D341Med (cell line): ENCODE measurements around the gene DECR2.
"Not testable (repeated sequence)": the region's sequence is repeated elsewhere in the genome, so short reads cannot be mapped to it uniquely, and the experiment has no call there.

Experiments
- DNase-seq: peaks from one replicate; pipeline ENCODE4 v3.0.0; 2012; ENCODE audit warnings: low spot score

The DECR2 gene

GRCh38 chr16:367333-367903 is 34.3 kb upstream of the DECR2 start:
- no peak for DNase-seq

- DNase-seq = no peak
These were observed 33.1 kb upstream of the DECR2 start for GRCh38 chr16:368388-369158.

DNA sequence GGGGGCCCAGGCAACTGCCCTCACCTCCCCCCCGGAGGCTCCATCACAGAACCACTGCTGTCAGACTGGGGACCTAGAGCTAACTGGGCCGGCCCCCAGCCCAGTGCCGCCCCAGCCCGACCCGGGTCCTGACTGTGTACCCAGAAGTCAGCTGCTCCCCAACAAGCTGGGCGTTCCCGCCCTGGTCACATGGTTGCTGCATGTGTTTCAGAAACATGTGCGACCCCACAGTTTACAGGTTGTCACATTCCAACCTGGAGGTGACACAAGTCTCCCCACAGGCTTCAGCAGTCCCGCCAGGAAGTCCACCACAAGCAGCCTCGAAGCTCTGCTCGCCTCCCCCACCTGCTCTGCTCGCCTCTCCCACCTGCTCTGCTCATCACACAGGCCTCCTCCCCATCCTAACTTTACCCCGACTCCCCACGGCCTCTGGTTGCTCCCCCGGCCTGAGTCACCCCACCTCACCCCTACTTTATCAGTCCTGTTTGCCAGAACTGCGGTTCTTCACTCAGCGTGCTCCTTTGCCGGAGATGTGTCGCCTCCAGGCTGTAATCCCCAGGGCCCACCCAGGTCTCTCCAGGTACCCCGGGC is 32.3 kb upstream of the DECR2 start:
- no peak for DNase-seq

- DNase-seq = no peak
These were observed 31.7 kb upstream of the DECR2 start for GRCh38 chr16:369866-370436.

DNA sequence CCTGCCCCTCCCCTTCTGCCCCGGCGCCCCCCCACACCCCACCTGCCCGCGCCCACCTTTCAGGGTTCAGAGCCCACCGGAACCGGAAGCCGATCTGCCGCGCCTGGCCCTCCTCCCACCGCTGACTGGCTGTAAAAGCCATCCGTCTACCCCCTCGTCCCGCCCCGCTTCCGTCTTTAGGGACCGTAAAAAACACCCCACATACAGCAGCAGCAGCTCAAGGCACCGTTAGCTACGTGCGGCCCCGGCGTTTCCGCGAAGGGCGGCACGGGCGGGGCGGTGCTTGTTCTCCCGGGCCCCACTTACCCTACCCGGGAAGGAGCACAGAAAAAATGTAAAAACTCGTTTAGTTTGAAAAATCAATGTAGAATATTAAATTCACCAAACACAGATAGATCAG is 31.2 kb upstream of the DECR2 start, which contains the start of gene MRPL28:
Gene MRPL28 (minus strand): TSS at position 96 of the 400 bp plus-strand sequence. CDS start 320 bp downstream, outside the sequence.
- peak; percentile 96 for DNase-seq

DNA sequence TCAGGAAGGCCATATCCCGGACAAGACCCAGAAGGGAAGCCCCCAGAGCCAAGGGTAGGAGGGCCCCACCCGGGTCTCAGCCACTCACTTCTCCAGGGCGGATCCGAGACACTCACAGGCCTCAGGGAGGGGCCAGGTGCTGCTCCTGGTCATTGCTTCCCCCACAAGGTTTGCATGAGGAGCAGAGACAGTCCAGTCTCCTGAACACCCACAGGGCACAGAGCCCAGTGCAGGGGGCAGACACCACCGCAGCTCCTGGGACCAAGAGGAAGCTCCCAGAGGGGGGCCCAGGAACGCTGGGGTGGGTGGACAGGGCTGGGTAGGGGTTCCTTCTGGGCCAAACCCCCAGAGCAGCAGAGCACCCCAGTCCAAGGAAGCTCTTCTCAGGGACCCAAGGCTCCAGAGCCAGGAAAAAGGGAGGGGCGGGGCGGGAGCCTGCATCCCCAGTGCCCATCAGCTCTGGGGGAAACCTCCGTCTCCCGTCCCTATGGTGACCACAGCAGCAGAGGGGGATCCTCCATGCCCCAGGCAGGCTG is 30.6 kb upstream of the DECR2 start:
- no peak for DNase-seq

- DNase-seq = no peak
These were observed 30.0 kb upstream of the DECR2 start for GRCh38 chr16:371515-372301.

DNA sequence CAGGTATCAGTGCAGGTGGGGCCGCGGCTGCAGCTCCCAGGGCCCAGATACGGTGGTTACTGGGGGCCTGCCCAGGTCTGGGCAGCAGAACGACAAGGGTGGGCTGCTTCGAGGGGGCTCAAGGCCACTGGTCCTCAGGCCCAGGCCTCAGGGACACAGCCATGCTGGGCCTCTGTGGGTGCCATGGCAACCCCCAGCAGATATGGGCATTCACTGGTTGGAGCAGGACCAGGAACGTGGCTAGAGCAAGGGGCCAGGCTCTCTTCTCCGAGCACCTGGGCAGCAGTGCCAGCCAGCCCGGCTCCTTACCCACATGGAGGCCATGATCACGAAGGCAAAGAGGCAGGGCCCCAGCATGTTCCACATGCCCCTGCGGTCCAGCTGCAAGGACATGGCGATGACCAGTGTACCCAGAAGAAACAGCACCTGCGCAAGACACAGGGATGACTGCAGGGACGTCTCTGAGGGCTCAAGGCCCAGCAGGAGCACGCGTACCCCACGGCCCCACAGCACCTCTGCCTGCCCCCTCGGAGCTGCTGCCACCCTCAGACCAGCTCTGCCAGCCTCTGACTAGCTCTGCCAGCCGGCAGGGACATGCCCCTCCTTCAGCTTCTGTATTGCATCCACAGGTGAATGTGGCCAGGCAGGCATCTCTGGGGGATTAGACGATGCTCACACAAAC is 29.2 kb upstream of the DECR2 start:
- DNase-seq = no peak

DNA sequence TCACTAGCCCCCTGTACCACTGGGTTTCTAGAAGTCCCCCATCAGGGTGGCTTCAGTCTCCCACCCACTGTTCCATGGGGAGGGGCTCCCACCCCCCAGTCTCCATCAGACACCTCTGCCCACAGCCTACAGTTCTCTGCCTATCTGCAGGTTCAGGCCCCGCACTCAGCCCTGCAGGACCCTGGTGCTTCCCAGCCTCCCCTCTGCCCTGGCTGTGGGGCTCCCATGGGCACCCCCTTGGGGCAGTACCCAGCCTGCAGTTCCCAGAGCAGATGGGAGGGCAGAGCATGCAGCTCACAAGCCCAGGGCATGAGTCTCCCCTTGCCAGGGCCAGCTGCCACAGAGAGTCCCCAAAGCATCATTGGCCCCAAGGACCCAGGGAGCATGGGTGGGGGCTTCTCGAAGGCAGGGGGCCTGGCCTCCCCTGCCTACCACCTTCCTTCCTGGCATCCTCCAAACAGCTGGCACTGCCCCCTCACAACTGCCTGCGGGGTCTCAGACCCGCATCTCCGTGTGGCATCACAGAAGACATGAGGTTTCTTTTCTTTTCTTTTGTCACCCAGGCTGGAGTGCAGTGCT is 28.6 kb upstream of the DECR2 start:
- DNase-seq = no peak

GRCh38 chr16:373848-374615 is 27.7 kb upstream of the DECR2 start:
- DNase-seq = no peak

- no peak for DNase-seq
These were observed 27.1 kb upstream of the DECR2 start for GRCh38 chr16:374616-374926.

GRCh38 chr16:375212-375611 is 26.5 kb upstream of the DECR2 start:
- DNase-seq = no peak

DNA sequence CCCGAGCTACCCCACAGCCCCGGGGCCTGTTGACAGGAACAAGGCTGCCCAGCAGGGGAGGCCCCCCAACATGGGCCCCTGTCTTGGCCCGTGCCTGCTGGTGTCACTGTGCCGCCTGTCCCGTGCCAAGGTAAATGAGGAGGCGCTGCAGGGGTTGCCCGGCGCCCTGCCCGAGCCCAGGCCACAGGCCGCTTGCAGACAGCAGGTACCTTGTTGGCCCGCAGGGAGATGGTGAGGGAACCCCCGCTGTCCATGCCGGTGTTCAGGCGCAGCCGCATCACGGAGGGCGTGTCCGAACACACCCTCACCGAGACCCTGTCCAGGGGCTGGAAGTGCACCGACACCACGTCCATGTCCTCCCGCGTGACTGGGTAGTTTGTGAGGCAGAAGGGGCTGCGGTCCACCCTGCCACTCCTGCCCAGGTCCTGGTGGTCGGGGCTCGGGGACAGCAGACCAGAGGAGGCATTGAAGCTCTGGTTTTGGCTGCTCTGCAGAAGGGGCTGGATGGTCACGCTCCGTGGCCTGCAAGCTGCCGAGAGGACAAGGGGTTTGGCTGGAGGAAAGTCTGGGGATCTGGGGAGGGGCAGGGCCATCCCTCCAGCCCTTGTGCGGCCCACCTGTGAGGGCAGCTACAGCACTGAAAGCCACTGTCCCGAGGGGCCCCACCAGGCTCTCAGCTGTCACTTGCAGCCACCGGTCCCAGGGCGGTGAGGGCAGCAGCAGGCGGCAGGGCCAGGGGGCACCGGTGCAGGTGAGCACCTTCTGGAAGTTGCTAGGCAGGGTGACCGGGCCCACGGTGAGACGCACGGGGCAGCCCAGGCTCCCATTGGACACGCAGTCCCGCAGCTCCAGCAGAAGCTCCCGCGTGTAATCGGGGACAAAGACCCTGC is 25.5 kb upstream of the DECR2 start:
- no peak for DNase-seq

GRCh38 chr16:376817-377418 is 24.8 kb upstream of the DECR2 start:
- no peak for DNase-seq

DNA sequence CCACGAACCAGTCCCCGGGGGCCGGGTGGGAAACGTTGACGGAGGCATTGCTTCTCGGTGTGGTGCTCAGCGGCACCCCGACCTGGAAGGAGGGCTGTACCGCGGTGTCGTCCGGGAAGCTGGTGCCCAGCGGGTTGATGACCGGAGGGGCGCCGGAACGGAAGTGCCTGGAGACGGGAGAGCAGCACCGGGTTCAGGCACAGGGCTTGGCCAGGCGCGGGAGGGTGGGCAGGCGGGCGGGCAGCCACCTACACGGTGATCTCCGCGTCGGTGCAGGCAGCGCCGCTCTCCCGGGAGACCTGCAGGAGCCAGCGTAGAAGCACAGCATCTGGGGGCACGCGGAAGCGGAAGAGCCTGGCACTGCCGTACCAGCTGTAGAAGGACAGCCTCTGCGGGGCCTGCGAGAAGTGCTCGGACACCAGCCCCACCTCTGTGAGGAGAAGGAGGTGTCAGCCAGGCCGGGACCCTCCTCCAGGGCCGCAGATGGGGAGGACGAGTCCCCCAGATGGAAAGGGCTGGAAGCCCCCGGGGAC is 24.2 kb upstream of the DECR2 start:
- no peak for DNase-seq

DNA sequence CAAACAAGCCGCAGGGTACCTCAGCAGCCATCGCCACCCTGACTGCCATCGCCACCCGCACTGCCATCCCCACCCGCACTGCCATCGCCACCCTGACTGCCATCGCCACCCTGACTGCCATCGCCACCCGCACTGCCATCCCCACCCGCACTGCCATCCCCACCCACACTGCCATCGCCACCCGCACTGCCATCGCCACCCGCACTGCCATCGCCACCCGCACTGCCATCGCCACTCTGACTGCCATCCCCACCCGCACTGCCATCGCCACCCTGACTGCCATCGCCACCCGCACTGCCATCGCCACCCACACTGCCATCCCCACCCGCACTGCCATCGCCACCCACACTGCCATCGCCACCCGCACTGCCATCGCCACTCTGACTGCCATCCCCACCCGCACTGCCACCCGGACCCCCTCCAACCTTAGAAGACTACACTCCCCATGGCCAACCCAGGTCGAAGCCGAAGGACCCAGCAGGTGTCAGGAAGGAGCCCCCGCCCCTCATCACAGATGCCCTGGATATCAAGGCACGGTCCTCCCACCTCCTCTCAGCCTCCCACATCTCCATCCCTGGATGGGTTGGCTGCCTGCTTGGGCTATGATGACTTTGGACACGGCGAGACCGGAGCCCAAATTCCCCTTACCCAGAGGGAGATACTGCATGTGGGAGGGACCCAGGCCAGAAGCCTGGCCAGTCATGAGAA is 23.4 kb upstream of the DECR2 start:
- DNase-seq = not testable (repeated sequence)

DNA sequence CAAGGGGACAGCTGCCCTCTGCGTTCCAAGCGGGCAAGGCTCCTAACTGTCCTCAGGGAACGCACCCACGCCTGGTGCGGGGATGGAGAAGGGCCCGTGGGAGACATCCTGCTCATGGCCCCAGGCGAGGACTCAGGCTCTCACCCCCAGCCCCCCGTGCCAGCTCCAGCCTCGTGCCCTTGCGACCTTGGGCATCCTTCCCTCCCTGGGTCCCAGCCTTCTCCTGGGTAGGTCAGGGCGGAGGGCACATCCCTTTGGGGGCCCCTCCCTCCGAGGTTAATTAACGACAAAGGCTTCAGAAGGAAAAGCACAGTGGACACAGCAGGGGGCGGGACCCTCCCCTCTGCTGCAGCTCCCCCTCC is 22.9 kb upstream of the DECR2 start:
- DNase-seq = no peak
